GM18499 (cell line): ENCODE measurements around the gene MAST3.
"Not testable (repeated sequence)": the region's sequence is repeated elsewhere in the genome, so short reads cannot be mapped to it uniquely, and the experiment has no call there.

Source experiments
- ATAC-seq: cut with Tn5 transposase; IDR thresholded peaks from one replicate; pipeline ENCODE4 v1.9.1; 2021; ENCODE audit warnings: moderate number of reproducible peaks; ENCODE audit not compliant: insufficient read depth, unreplicated experiment

MAST3 gene

DNA sequence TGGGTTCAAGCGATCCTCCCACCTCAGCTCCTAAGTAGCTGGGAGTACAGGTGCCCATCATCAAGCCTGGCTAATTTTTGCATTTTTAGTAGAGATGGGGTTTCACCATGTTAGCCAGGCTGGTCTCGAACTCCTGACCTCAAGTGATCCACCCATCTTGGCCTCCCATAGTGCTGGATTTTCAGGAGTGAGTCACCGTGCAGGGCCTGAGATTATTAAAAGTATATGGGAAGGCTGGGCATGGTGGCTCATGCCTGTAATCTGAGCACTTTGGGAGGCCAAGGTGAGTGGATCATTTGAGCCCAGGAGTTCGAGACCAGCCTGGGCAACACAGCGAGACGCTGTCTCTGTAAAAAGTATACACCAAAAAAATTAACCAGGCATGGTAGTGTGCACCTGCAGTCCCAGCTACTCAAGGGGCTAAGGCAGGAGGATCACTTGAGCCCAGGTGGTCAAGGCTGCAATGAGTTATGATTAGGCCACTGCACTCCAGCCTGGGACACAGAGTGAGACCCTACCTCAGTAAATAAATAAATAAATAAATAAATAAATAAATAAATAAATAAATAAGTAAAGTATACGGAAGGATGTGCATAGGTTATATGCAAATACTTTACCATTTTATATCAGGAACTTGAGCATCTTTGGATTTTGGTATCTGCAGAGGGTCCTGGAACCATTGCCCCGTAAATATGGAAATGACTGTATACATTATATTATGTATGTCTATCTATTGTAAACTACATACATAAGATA is 11.7 kb upstream of the MAST3 start:
- no peak for ATAC-seq

DNA sequence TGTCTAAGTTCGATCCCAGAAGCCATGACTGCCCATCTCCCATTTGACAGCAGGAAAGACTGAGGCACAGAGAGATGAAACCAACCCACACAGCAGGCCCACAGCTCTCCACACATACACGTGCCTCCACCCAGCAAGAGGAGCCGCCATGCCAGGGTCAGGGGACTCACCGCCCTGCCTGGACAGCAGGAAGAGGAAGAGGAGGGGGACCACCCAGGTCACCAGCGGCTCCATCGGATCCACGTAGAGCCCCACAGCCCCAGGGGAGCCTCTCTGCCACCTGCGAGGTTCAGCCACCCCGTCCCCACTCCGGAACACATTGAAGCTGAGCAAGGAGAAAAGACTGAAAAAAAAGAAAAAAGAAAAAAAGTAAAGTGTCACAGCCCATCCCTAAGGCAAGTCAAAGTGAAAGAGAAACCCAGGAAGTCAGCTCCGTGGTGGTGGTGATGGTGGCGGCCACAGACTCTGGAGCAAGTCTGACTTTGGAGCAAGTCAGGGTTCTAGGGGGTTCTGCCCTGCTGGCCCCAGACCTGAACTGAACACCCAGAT is 10.9 kb upstream of the MAST3 start, which contains the start of gene IL12RB1:
IL12RB1 (minus strand) TSS at position 345 of the 549 bp plus-strand sequence; CDS start at position 234, 111 bp downstream.
- ATAC-seq, result no peak

DNA sequence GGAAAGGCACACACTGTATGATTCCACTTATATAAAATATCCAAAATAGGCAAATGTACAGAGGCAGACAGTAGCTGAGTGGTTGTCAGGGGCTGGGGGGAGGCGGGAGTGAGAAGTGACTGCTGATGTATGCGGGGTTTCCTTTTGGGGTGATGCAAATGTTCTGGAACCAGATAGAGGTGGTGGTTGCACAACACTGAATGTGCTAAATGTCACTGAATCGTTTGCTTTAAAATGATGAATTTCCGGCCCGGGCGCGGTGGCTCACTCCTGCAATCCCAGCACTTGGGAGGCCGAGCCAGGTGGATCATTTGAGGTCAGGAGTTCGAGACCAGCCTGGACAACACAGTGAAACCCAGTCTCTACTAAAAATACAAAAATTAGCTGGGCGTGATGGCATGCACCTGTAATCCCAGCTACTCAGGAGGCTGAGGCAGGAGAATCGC is 8.5 kb upstream of the MAST3 start:
- ATAC-seq, result not testable (repeated sequence)

DNA sequence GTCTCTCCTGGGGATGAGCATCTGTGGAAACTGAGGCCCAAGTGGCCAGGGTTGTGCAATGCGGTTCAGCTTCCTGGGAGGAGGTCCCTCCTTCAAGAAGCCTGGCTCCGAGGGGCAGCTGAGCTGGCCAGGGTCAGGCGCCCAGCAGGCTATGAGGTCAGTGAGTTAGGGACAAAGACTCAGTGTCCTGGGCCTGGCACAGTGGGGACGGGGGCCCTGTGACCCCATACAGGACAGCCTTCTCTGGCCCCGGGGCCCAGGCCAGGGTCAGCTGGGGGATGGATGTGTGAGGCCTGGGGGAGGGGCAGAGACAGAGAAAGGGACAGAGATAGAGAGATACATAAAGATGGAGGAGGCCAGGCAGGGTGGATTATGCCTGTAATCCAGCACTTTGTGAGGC is 7.9 kb upstream of the MAST3 start:
- no peak for ATAC-seq

DNA sequence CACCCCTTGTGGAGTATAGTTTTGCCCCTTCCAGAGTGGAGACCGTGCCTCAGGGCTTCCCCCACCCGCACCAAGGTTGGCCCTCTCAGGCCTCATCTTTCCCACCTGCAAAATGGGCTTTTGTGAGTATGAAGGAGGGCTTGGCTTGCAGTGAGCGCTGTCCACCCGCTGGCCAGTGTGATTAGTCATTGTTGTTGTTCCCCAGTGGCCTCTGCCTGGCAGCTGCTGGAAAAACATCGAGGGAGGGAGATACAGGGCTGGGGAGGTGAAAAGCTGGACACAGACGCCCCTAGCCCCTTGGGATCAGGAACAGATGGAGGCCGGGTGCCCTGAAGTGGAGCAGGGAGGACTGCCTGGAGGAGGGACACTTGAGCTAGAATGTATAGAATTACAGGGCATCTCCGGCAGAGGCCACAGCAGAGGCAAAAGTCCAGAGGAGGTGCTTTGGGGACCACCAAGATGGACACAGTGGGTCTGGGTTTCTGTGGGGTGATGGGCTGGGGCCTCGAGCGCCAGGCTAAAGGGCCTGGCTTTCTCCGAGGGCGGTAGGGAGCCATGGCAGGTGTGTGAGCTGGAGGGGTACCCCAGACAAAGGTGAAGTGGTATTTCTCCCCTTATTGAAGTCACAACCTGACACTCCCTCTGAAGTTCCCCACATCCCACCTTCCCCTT is 6.9 kb upstream of the MAST3 start:
- no peak for ATAC-seq

DNA sequence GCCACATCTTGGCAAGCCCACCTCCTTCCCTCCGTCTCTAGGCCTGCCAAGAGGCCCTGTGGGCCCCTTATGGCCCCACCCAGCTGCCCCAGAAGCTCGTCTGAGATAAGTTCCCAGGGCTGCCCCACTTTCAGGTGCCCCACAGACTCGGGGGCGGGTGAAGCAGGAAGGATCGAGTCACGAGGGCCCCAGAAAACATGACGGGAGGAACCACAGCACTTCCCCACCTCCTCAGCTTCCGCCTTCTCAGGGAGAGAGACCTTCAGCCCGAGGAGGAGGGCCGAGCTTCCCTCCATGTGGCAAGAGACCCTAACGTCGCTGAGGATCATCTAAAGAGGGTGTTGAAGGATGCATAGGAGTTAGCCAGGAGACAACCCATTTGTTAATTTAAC is 6.4 kb upstream of the MAST3 start:
- no peak for ATAC-seq

DNA sequence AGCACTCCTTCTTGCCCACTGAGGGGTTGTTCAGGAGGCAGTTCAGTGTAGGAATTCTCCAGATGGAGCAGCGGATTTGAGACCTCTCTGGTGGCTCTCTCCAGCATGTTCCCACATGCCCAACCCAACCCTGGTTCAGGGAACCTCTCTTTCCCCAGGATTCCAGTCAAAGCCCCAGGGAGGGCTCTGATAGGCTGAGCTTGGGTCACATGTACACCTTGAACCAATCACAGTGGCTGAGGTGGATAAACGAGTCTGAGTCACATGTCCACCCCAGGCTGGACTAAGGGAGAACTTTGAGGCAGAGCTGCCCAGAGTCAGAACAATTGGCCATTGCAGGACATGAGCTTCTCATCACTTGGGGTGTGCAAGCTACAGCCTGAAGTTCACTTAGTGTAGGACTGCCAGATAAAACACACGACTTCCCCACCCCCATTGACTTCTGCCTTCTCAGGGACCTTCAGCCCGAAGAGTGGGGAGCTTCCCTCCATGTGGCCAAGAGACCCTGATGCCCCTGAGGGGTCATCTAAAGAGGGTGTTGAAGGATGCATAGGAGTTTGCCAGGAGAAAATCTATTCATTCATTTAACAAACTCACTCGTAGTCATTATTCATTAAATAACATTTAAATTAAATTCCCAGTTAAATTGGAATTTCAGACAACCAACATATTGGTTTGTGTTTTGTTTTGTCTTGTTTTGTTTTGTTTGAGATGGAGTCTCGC is 4.0 kb upstream of the MAST3 start:
- no peak for ATAC-seq

DNA sequence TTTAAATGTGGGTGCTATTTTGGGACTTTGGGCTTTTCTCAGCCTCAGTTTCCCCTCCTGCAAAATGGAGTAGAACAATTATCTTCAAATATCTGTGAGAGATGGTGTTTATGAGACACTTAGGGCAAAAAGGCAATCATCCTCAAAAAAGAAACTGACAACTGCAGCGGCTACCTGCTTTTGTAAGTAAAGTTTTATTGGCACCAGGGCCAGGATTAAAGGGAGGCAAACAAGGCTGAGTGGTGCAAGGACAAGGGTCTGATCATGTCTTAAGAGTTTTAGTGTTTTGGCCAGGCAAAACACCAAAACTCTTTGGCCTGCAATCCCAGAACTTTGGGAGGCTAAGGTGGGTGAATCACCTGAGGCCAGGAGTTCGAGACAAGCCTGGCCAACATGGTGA is 1.3 kb upstream of the MAST3 start:
- ATAC-seq, result no peak

DNA sequence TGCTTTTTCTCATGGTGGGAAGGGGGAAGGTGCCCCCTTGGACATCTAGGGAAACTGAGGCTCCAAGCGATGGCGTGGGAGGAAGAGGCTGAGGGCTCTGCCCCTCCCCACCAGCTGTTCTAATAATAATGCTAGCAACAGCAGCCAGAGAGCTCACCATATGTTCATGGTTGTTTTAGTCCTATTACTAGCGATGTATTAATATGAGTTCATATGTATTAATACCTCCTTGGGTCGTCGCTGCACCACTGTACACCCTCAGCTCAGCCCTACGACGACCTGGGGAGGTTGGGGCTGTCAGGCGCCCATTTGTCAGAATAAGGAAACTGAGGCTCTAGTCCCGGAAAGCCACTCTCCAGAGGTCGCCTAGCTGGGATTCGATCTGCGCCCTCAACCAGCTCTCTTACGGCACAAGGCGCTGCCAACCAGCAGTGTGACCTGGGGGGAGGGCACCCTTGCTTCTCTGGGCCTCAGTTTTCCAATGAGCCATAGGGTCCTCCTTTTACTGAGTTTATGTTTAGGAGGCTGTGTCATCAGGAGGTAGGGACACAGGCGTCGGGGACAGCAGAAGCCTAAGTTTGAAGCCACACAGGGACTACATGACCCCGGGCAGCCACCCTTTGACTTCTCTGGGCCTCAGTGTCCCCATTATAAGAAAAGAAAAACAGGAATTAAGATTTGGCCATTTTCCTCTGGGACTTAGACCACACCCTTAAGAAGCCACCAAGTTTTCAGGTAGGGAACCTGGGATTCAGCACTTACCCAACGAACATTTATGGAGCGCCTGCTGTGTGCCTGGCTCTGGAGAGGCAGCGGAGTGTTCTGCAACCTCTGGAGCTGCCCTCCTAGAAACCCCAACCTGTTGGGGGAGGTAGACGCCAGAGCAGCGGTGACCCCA is 664 bp downstream of the MAST3 start:
- ATAC-seq, result no peak

DNA sequence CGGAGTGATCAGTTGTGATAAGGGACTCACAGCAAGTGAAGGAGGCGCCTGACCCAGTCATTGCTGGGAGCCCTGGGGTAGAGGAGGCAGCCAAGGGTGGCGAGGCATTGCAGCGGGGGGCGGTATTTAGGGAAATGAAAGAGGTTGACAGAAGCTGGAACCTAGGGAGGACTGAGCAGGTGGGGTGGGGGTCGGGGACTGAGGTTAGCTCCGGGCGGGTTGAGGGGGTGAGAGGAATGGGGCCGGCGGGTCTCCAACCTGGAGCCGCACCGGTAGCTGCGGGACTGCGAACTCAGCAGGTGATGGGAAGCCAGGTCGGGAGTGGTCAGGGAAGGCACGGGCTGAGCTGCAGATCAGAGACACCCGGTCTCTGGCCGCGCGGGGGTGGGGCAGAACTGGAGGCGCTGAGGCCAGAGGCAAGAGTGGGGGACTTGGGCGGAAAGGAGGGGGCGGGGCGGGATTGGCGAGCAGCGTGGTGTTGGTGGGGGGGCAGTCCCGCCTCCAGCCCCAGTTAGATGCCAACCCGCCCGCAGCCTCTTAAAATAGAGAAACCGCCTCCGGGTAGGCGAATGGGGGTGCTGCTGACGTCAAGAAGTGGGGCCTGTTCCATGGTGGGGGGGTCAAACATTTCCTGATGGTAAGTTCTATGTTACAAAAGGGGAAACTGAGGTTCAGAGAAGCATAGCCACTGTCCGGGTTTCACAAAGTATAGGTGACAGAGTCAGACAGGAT is 1.5 kb downstream of the MAST3 start:
- ATAC-seq, result no peak

DNA sequence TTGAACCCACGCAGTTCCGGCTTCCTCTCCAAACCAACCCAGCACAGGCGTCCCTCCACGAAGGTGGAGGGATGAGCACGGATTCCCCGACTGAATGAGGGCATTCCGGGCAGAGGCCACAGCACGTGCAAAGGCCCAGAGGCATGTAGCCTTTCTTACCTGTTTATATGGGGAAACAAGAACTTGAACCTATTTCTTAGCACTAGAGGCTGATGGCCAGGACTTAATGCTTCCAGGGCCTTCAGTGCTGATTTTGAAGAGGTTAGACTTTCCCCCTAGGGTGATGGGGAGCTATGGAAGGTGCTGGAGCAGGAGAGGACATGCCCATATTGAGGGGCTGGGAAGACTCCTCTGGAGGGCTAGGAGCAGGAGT is 2.0 kb downstream of the MAST3 start:
- no peak for ATAC-seq

DNA sequence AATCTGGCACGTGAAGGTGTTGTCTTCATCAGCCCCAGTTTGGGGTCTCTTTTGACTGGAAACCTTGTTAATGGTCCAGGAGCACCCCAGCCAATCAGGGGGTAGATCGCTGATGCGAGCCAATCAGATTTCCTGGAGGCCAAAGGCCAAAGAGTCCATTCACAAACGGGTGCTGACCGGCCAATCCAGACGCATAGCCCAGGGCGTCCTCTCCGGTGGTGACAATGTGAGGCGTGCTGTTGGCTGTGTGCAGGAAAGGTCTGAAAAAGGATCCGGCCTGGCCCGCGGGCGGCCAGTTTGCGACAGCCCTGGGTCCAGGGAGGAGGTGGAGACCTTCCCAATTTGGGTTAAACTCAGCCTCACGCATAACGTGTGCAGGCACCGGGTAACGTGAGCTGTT is 3.1 kb downstream of the MAST3 start:
- no peak for ATAC-seq

DNA sequence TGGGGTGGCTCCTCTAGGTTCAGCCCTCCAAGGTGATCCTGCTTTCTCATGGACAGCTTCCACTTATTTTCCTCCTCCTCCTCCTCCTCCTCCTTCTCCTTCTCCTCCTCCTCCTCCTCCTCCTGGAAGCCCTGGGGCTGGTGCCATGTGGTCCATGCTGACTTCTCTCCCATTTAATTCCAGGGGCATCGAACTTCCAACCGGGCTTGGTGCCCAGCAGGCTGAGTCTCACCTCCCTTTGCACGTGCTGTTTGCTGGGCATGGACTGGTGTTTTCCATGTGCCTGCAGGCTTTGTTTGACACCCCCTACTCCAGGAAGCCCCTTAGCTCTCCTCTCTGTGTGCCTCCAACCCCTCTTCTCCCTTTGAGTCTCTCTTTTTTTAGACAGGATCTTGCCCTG is 3.7 kb downstream of the MAST3 start:
- no peak for ATAC-seq

DNA sequence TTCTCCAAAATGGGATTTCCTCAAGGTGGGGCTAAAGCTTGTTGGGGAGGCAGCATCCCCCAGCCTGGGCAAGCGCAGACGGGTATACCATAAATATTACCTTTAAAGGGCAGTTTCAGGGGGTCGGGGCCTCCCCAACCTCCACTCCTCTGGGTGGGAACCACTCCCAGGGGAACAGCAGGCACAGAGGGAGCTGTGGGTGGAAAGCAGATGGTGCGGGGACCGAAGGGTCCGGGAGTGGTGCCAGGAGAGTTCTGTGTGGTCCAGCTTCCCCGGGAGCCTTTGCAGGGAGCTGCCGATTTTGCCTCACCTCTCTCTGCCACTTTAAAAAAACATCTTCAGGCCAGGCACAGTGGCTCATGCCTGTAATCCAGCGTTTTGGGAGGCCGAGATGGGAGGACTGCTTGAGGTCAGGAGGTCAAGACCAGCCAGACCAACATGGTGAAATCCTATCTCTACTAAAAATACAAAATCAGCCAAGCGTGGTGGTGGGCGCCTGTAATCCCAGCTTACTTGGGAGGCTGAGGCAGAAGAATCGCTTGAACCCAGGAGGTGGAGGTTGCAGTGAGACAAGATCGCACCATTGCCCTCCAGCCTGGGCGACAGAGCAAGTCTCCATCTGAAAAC is 5.5 kb downstream of the MAST3 start:
- no peak for ATAC-seq

DNA sequence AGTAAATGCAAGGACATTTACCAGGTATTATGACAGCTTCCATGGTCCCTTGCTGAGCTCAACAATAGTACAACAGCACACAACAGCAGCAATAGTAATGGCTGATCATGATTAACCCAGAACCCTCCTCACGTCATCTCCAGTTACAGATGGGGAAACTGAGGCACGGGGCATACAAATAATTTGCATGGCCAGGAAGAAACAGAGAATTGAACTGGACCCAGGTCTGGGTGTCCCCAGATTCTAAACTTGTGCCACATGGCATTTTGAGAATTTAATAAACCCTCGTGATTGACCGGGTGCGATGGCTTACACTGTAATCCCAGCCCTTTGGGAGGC is 7.2 kb downstream of the MAST3 start:
- no peak for ATAC-seq

DNA sequence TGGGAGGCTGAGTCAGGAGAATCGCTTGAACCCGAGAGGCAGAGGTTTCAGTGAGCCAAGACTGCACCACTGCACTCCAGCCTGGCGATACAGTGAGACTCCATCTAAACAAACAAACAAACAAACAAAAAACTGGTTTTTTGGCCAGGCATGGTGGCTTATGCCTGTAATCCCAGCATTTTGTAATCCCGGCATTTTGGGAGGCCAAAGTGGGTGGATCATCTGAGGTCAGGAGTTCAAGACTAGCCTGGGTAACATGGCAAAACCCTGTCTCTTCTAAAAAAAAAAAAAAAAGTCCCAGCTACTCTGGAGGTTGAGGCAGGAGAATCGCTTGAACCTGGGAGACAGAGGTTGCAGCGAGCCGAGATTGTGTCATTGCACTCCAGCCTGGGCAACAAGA is 7.7 kb downstream of the MAST3 start:
- not testable (repeated sequence) for ATAC-seq

DNA sequence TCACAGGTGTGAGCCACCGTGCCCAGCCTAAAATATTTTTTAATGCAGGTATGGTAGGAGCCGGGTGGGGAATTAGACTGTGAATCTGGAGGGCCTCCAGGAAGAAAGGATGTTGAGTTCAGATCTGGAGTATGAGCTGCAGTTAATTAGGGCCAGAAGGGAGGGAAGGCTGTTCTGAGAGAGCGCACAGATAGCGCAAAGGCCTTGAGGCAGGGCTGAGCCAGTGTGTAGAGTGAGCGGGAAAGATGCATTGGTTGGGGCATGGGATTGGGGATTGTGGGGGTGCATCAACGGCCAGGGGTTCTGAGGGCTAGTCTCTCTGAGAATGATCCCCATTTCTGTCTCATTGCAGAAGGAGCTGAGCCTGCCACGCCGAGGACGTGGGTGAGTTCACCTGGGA is 9.7 kb downstream of the MAST3 start:
- ATAC-seq, result no peak

DNA sequence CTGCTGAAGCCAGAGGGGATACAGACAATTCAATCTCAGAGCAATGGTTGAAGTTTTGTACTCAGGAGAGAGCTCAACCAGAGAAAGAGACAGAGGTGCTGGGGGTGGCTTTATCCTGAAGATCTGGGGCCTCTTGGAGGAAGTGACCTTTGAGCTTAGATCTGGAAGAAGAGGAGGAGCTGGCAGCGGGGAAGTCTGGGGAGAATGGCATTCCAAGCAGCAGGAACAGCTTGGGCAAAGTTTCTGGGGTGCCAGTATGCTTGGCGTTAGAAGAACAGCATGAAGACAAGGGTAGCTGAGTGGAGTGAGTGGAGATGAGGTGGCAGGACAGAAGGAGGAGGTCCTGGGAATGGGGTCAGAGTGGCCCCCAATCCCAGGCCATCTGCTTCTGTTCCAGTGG is 11.3 kb downstream of the MAST3 start:
- no peak for ATAC-seq

DNA sequence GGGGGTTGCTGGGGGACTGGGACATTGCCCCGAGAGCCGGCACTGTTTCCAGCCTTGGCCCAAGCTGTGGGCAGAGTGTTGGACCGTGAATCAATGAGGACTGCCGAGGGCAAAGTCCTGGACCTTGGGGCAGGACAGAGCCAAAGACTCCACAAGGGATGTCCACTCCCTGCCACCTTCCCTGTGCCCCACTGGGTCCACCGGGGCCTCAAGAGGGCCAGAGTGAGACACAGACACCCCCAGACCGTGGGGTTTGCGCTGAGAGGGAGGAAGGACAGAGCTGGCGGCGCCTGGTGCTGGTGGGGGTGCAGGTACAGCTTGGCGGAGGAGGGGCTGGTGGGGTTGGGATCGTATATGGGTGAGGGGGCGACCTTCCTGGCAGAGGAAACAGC is 11.8 kb downstream of the MAST3 start:
- ATAC-seq, result no peak
